SK-N-MC (cell line): ENCODE data around the gene SPATA18.

Source experiments
- EZH2 ChIP-seq: fragments of 200-600 bp; sonication (generic); IDR thresholded peaks from one replicate; pipeline ENCODE4 v1.6.1; 2017; ENCODE audit warnings: antibody characterized with exemption
- POLR2AphosphoS5 ChIP-seq: IDR thresholded peaks from 2 replicates; pipeline ENCODE4 v1.6.1; 2012; ENCODE audit warnings: mild to moderate bottlenecking, low read depth, low read length, borderline replicate concordance

DNA sequence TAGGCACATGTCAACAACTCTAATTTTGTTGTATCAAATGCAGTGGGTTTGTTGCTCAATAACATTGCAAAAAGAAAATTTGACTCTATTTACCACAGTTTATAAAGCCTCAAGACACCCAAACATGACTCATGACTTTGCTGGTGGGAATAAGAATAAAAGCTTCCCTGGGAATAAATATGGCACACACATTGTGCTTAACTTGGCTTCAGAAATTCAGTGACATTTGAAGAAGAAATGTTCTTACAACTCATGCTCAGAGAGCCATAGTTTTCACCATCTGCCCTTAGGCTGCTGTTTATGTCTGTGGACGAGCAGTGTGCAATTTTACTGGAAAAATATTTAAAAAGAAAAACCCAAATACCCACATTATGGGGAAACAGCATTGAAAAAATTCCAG, 60.9 kb downstream of the SPATA18 start:
- TF ChIP-seq POLR2AphosphoS5 (no peak), EZH2 (no peak)
